Measurements from ENCODE around the gene TAMM41. TPM values are rescaled to one million over a fixed set of nuclear protein-coding genes. Genes with fewer than 3 reads are reported as not detected.

The TAMM41 gene
- total and polyA plus RNA-seq, 10 of the 15 experiments (the other 5 are each of a cell fraction or from before 2014, with no cell fraction given), result 10.4 to 36.6 (median 18.3) TPM

- TF ChIP-seq ZBTB40 (IDR thresholded peaks at IDR 0.05; ENCODE audit: borderline replicate concordance) (no peak), SUPT20H (IDR thresholded peaks at IDR 0.05; ENCODE audit: borderline replicate concordance, control insufficient read depth, low read depth, low read length) (no peak), PBX3 (IDR thresholded peaks at IDR 0.05; ENCODE audit: insufficient replicate concordance, low read depth, low read length) (no peak), SRF (IDR thresholded peaks at IDR 0.05; ENCODE audit: low read depth in 2 of 2, low read length in 2 of 2) (no peak), ZNF24 (IDR thresholded peaks at IDR 0.05) (no peak), SUZ12 (IDR thresholded peaks at IDR 0.05; ENCODE audit: unreplicated experiment) (no peak), RFX5 (IDR thresholded peaks at IDR 0.05; ENCODE audit: low read depth, low read length) (no peak), TAF1 (IDR thresholded peaks at IDR 0.05; ENCODE audit: borderline replicate concordance, low read depth, low read length) (peak; percentile 90), MTA3 (IDR thresholded peaks at IDR 0.05; ENCODE audit: borderline replicate concordance, low read length) (no peak), FOS (IDR thresholded peaks at IDR 0.05; ENCODE audit: borderline replicate concordance, extremely low read depth, insufficient read length) (no peak), SPI1 (IDR thresholded peaks at IDR 0.05; ENCODE audit: borderline replicate concordance, insufficient read depth, low read depth, low read length) (no peak), USF2 (IDR thresholded peaks at IDR 0.05; ENCODE audit: borderline replicate concordance, low read depth, low read length) (no peak), BHLHE40 (IDR thresholded peaks at IDR 0.05; ENCODE audit: borderline replicate concordance in 1 of 2, low read depth in 2 of 2, low read length in 1 of 2) (peak; percentile 68 to 86; a peak in 3 of 4 replicates), ZNF207 (IDR thresholded peaks at IDR 0.05; ENCODE audit: borderline replicate concordance) (0 out of 2 replicates have a peak, but pooled peaks have one; percentile 68), BCLAF1 (IDR thresholded peaks at IDR 0.05) (no peak), CEBPB (IDR thresholded peaks at IDR 0.05; ENCODE audit: borderline replicate concordance in 1 of 2, low read depth in 2 of 2, low read length in 2 of 2) (no peak), ZNF622 (IDR thresholded peaks at IDR 0.05) (no peak), NR2C1 (IDR thresholded peaks at IDR 0.05) (no peak)
Observed at GRCh38 chr3:11846281-11847266, at the start of gene TAMM41 (continued).

Measured in GM12878 (cell line).